Naive thymus-derived CD8-positive, alpha-beta T cell (primary cell): ENCODE results near the gene ITSN1. TPM values are rescaled to one million over a fixed set of nuclear protein-coding genes. Genes with fewer than 3 reads are reported as not detected.

Source experiments
- ATAC-seq, 2 donors: fragments of 150-1000 bp; cut with Tn5 transposase in 1 of 2; sonication (Bioruptor Pico), chemical (Tn5 transposase) in 1 of 2; 1 replicate in 1 of 2; 2 replicates in 1 of 2; pipeline ENCODE4 v1.10.0; 2021; ENCODE audit warnings: mild to moderate bottlenecking in 2 of 2, moderate library complexity in 2 of 2
- POLR2A ChIA-PET: fragments of 350-600 bp; sonication (Branson Sonifier 250); formaldehyde crosslinking; loops from one replicate; lab custom pipeline; 2021; ENCODE audit warnings: antibody characterized with exemption; lab: Charles Lee
- DNase-seq, 10 donors: peaks; one replicate each; pipeline versions ENCODE4 v3.0.0 to v3.0.0-alpha.2; 2020 to 2022
- H3K27ac Mint-ChIP-seq, 10 donors: one replicate each; pipeline ENCODE4 v1.8.0; 2020 to 2022; ENCODE audit warnings: mild to moderate bottlenecking in 10 of 10, mixed read lengths in 10 of 10, moderate library complexity in 4 of 10, inconsistent platforms in 1 of 10
- H3K27me3 Mint-ChIP-seq, 5 donors: one replicate each; pipeline ENCODE4 v1.8.0; 2021 to 2022; ENCODE audit warnings: mixed read lengths in 5 of 5
- H3K36me3 Mint-ChIP-seq, 3 donors: one replicate each; pipeline ENCODE4 v1.8.0; 2020 to 2022; ENCODE audit warnings: mixed read lengths in 3 of 3, mild to moderate bottlenecking in 2 of 3, inconsistent platforms in 1 of 3
- H3K4me1 Mint-ChIP-seq, 4 donors: one replicate each; pipeline ENCODE4 v1.8.0; 2021 to 2022; ENCODE audit warnings: mixed read lengths in 4 of 4
- H3K4me3 Mint-ChIP-seq, 10 donors: one replicate each; pipeline ENCODE4 v1.8.0; 2020 to 2022; ENCODE audit warnings: mild to moderate bottlenecking in 10 of 10, mixed read lengths in 10 of 10, moderate library complexity in 6 of 10, inconsistent platforms in 1 of 10
- H3K9me3 Mint-ChIP-seq, 9 donors: one replicate each; pipeline ENCODE4 v1.8.0; 2020 to 2022; ENCODE audit warnings: mixed read lengths in 9 of 9, mild to moderate bottlenecking in 3 of 9, inconsistent platforms in 1 of 9, moderate library complexity in 1 of 9
- polyA plus RNA-seq, 3 donors: library from polyadenylated mRNA; unstranded; fragments of 300-500 nt; fragmentation: Illumina TruSeq; gene quantifications; one replicate each; pipeline ENCODE4 v1.2.3, GENCODE V29; 2021
- total RNA-seq, 8 experiments: library from RNA in 2 of 8; stranded (reverse) in 2 of 8; gene quantifications; one replicate each; pipeline ENCODE4 v1.2.3 and lab custom pipeline; 2021 to 2026

The ITSN1 gene
- total and polyA plus RNA-seq, 5 experiments from 2014 or later = 0.15 to 4.3 (median 0.88) TPM

DNA sequence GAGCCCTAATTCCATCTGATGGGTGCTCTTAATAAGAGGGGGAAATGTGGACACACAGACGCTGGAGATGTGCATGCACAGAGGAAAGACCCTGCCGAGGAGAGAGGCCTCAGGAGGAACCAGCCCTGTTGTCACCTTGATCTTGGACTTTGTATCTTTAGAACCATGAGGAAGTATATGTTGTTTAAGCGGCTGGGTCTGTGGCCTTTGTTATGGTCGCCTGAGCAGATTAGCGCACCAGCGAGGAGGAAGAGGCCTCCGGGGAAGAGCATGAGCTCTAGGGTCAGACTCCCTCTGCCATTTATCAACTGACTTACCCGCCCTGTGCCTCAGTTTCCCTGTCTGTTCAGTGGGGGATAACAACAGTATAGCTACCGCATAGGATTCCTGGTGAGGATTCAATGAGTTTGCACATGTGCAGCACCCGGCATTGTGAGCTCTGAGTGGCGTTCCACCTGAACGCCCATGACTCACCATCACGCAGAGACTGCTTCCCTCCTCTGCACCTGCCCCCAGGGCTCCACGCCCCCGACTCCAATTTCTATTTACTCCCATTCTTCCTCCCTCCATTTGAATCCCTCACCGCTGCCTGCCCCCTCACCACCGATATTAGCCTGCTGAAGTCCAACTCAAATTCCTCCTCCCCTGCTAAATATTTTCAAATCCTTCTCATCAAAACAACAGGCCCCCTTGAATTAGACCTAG lies 206.1 kb downstream of the ITSN1 start:
- H3K36me3 Mint-ChIP-seq = peaks cover 0 to 5% (median 0%) of the 10 kb centered on the region in 3 donors
- H3K4me1 Mint-ChIP-seq = no peaks in the 10 kb centered on the region
- peaks cover 0 to 3% (median 0%) of the 10 kb centered on the region in 5 donors for H3K27me3 Mint-ChIP-seq
- POLR2A ChIA-PET = no interaction called here
- DNase-seq (no peak), ATAC-seq (no peak)
- no peak overlapping the region for H3K4me3 Mint-ChIP-seq
- H3K9me3 Mint-ChIP-seq = peaks cover 0 to 10% (median 6%) of the 10 kb centered on the region in 9 donors
- peak overlapping the region in 1 of 10 donors; percentile 60 for H3K27ac Mint-ChIP-seq

DNA sequence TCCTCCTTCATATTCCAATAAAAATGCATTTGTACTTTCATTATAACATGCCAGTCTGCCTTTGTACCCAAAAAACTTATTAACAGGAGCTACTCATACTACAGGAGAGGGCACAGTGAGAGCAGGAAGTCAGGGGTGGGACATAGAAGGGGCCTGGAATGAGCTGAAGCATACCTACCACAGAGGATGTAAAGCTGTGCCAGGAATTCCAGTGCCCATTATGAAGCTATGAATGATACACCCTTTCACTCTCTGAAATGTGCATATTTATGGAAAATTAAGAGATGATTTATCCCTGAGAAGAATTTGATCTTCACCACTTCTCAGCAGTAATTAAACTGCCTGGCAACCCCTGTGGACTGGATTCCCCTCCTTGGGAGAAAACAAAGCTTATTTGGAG lies 207.5 kb downstream of the ITSN1 start:
- POLR2A ChIA-PET = no interaction called here
- Mint-ChIP-seq H3K9me3 (peaks cover 0 to 10% (median 6%) of the 10 kb centered on the region in 9 donors), H3K4me1 (no peaks in the 10 kb centered on the region), H3K36me3 (peaks cover 0 to 5% (median 0%) of the 10 kb centered on the region in 3 donors), H3K27ac (peak overlapping the region in 2 of 10 donors; percentile 9 to 53), H3K4me3 (no peak overlapping the region), H3K27me3 (peaks cover 0 to 3% (median 0%) of the 10 kb centered on the region in 5 donors)
- ATAC-seq (no peak), DNase-seq (no peak)

DNA sequence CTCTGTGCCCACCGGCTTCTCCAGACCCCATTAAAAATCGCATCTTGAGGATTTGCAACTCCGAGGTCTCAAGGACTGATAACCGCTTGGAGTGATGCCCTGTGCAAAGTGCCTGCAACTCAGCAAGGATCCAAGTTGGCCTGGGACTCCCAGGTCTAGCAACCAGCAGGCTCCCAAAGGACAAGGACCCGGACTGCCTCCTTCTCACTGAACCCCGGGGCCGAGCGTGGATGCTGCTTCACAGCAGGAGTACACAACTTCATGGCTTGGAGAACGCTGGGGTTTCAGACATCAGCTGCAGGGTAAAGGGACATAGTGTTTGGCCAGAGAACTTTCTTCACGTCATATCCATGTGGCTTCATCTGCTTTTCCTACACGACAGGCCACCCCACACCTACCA lies 208.1 kb downstream of the ITSN1 start:
- Mint-ChIP-seq H3K36me3 (peaks cover 0 to 5% (median 0%) of the 10 kb centered on the region in 3 donors), H3K4me3 (no peak overlapping the region), H3K9me3 (peaks cover 0 to 10% (median 6%) of the 10 kb centered on the region in 9 donors), H3K4me1 (no peaks in the 10 kb centered on the region), H3K27ac (no peak overlapping the region), H3K27me3 (peaks cover 0 to 3% (median 0%) of the 10 kb centered on the region in 5 donors)
- ATAC-seq = no peak
- no peak for DNase-seq
- POLR2A ChIA-PET = no interaction called here

DNA sequence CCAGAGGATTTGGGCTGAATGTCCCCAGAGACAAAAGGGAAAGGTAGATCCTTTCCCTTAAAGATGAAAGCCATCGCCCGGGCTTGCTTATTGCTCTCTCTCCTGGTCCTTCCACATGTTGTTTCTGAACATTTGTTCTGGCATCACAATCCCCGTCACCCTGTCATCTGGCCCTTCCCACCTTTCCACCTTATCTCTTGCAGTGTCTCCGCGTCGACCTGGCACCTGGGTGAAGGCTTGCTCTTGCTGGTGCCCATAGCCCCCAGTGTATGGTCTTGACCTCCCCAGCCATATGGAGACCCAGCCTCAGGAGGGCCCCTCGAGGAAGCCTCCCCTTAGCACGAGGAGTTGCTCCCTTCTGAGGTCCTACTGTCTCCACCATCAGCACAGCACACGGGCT lies 208.7 kb downstream of the ITSN1 start:
- ATAC-seq (no peak), DNase-seq (no peak)
- no peaks in the 10 kb centered on the region for H3K4me1 Mint-ChIP-seq
- H3K27ac Mint-ChIP-seq = no peak overlapping the region
- H3K36me3 Mint-ChIP-seq = peaks cover 0 to 3% (median 0%) of the 10 kb centered on the region in 3 donors
- H3K9me3 Mint-ChIP-seq = peaks cover 0 to 8% (median 5%) of the 10 kb centered on the region in 9 donors
- peaks cover 0 to 3% (median 0%) of the 10 kb centered on the region in 5 donors for H3K27me3 Mint-ChIP-seq
- POLR2A ChIA-PET = no interaction called here
- H3K4me3 Mint-ChIP-seq = no peak overlapping the region

DNA sequence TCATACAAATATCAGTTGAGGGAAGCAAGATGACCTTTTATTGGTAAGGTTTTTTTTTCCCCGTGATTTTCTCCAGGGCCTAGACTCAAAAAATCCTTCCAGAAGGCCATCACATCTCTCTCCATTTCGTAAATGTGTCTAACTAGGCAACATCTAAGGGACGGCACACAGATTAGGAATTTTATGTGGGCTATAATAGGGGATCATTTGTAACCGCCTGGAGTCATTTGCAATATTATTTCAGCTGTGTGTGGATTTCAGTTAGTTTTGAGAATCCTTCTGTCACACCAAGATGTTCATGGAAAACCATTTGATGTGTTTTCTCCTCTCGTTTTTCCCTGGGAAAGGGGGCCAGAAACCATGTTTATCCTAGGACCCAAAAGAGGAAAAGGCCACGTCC lies 210.2 kb downstream of the ITSN1 start:
- no peaks in the 10 kb centered on the region for H3K4me1 Mint-ChIP-seq
- H3K36me3 Mint-ChIP-seq = no peaks in the 10 kb centered on the region
- ATAC-seq = no peak
- H3K27ac Mint-ChIP-seq = no peak overlapping the region
- no peak overlapping the region for H3K4me3 Mint-ChIP-seq
- H3K27me3 Mint-ChIP-seq = peaks cover 0 to 3% (median 0%) of the 10 kb centered on the region in 5 donors
- no peak for DNase-seq
- POLR2A ChIA-PET = no interaction called here
- no peaks in the 10 kb centered on the region for H3K9me3 Mint-ChIP-seq

DNA sequence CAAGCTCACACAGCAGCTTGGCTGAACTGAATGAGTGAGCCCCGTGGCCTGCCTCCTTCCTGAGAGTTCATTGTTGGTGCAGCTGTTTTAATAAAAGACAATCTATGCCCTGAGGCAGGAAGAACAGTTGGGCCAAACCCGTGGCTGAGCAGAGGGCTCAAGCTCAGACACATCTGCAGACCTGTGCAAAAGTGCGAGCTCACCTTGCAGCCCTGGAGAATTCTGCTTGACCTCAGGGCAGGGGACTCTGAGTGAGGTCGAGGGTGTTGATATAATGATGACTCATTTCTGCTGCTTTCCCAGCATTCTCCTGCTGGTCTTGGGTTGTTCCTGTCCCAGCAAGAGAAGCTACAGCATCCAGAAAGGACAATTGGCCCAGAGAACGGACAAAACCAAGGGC lies 212.3 kb downstream of the ITSN1 start:
- no peak for ATAC-seq
- POLR2A ChIA-PET = no interaction called here
- no peak overlapping the region for H3K27ac Mint-ChIP-seq
- DNase-seq = no peak
- no peaks in the 10 kb centered on the region for H3K9me3 Mint-ChIP-seq
- H3K4me1 Mint-ChIP-seq = no peaks in the 10 kb centered on the region
- no peak overlapping the region for H3K4me3 Mint-ChIP-seq
- peaks cover 0 to 3% (median 0%) of the 10 kb centered on the region in 5 donors for H3K27me3 Mint-ChIP-seq
- H3K36me3 Mint-ChIP-seq = no peaks in the 10 kb centered on the region

DNA sequence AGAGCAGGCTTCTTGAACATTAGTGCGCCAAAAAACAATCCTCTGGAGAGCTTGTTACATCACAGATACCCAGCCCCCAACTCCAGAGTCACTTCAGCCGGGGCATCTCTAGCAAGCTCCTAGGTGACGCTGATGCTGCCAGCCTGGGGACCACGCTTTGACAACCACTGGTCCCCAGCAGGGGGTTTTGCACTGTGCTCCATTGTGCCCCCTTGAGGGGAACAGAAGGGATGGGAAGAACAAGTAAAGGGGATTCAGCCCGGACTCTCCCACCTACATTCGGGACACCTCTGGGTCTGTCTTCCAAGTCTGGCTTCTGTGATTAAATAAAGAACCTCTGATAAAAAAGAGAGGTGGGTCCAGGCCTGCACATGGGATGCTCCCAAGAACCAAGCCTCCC lies 212.9 kb downstream of the ITSN1 start:
- Mint-ChIP-seq H3K9me3 (no peaks in the 10 kb centered on the region), H3K36me3 (no peaks in the 10 kb centered on the region), H3K4me1 (no peaks in the 10 kb centered on the region), H3K4me3 (no peak overlapping the region), H3K27me3 (peaks cover 0 to 3% (median 0%) of the 10 kb centered on the region in 5 donors), H3K27ac (no peak overlapping the region)
- ATAC-seq (no peak), DNase-seq (no peak)
- POLR2A ChIA-PET = no interaction called here

DNA sequence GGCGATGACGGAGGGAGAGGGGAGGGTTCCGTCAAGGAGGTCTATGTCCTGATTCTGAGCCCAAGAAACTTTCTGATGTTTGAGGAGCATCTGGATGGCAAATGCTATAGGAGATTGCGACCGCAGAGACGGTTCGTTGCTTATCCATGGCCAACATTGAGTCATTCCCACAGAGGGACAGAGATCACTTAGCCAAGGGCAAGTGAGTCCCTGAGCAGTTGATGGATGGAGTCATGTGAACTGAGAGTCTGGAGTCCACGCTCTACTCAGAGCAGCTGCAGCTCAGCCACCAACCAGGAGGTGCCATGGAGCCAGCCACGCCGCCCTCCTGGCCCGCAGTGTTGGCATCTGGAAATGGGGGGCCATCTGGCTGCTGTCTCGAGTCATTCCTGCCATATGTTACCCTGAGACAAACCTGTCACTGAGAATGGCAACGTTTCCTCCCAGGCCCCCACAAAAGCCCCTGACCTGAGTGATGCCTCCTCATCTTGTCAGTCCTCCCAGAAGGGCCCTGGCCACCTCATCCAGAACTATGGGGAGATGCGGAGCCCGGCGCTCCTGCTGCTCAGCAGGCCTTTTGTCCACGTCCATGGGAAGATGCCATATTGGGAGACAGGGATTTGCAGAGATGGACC lies 214.7 kb downstream of the ITSN1 start:
- Mint-ChIP-seq H3K36me3 (no peaks in the 10 kb centered on the region), H3K4me3 (no peak overlapping the region), H3K27me3 (peaks cover 0 to 3% (median 0%) of the 10 kb centered on the region in 5 donors), H3K9me3 (no peaks in the 10 kb centered on the region), H3K4me1 (no peaks in the 10 kb centered on the region), H3K27ac (no peak overlapping the region)
- no peak for ATAC-seq
- POLR2A ChIA-PET = no interaction called here
- no peak for DNase-seq

DNA sequence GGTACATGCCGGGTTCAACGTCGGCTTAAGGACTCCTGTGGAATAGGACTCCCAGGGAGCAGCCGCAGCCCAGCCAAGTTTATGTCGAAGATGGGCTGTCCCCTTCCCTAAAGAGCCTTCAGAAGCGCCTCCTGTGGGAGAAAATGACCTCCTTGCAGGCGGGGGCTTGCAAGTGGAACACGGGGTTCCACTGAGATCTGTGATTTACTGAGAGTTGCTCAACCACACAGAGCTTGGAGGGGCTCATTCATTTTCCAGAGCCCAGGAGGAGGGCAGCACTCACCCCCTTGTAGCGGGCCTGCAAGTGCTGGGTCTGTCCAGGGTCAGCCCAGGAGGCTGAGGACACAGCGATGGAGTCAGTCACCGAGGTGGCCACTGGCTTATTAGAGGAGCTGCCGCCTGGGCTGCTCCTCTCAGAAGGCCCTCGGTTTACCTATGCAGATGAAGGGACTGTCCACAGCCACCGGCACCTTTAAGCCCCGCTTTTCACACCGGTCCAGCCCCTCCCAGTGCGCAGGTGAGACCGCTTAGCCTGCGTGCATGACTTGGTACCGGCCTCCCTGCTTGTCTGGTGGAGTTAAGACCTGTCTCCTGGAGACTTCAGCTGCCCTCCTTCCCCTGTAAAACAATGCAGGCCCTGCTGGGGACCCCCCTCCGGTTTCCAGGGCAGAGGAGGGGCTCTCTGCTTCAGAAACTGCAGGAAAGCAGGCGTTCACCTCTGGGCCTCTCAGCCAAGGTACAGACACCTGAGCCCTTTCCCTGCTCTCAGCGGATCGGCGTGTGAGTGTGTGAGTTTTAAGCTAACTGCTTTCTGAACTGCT lies 215.8 kb downstream of the ITSN1 start:
- ATAC-seq = no peak
- POLR2A ChIA-PET = no interaction called here
- Mint-ChIP-seq H3K27ac (no peak overlapping the region), H3K27me3 (peaks cover 0 to 3% (median 0%) of the 10 kb centered on the region in 5 donors), H3K4me1 (no peaks in the 10 kb centered on the region), H3K9me3 (no peaks in the 10 kb centered on the region), H3K36me3 (no peaks in the 10 kb centered on the region), H3K4me3 (no peak overlapping the region)
- no peak for DNase-seq

DNA sequence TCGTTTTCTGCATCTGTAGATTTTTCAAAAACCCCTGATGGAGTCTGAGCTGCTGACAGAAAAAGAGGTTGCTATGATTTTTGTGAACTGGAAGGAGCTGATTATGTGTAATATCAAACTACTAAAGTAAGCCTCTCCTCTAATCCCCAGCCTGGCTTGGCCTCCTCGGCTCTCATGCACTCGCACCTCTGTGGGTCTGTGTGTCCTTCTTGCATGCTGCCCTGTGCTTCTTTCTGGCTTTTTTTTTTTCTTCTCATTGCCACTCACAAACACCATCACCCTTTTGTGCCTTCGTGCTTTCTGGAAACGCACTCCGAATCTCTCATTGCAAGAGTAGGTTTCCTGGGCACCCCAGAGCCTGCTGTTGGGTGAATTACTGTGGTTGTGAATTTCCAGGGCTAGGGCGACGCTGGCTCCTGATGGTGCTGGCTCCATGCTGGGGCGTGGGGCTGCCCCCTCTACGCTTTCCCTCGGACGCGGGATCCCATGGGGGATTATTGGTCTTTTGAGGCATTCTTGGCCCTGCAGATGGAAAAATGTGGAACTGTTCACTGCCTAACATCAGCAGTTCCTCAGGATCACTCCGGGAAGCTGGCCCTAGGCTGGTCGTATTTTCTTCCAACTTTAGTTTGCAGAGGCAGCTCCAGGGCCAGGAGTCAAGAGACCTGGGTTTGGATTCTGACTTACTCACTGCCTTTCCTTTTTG lies 216.5 kb downstream of the ITSN1 start:
- Mint-ChIP-seq H3K4me1 (no peaks in the 10 kb centered on the region), H3K4me3 (no peak overlapping the region), H3K27me3 (peaks cover 0 to 2% (median 0%) of the 10 kb centered on the region in 5 donors), H3K9me3 (no peaks in the 10 kb centered on the region), H3K27ac (no peak overlapping the region), H3K36me3 (no peaks in the 10 kb centered on the region)
- DNase-seq = no peak
- POLR2A ChIA-PET = no interaction called here
- no peak for ATAC-seq

DNA sequence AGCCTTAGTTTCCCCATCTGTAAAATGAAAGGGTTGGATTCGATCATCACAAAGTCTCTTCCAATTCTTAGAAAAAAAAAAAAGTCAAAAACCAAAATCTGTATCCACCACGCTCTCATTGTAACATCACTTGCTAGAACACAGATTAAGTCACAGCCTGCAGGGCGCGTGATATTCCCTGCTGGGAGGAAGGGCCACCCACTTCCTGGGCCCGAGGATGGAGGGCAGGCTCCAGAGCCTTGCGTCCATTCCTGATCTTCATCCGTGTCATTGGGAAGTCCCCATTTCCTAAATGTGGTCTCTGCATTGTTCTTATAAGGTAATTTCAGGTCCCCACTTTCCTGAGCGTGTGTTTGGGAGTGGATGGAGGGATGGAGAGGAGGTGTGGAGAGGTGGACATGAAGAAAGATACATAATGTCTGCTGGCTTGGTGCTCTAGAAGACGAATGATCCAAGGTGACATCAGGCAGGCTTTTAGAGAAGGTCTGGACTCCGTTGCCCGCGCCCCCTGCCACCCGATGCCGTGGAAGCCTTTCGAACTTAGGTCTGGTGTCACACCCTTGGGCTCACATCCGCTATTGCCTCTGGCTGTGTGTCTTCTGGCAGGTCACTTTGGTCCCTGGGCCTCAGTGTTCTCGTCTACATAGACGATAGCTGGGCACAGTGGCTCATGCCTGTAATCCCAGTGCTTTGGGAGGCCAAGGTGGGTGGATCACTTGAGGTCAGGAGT lies 217.2 kb downstream of the ITSN1 start:
- ATAC-seq (no peak), DNase-seq (no peak)
- peaks cover 0 to 2% (median 0%) of the 10 kb centered on the region in 5 donors for H3K27me3 Mint-ChIP-seq
- H3K4me3 Mint-ChIP-seq = no peak overlapping the region
- no peaks in the 10 kb centered on the region for H3K36me3 Mint-ChIP-seq
- POLR2A ChIA-PET = no interaction called here
- no peaks in the 10 kb centered on the region for H3K4me1 Mint-ChIP-seq
- no peaks in the 10 kb centered on the region for H3K9me3 Mint-ChIP-seq
- no peak overlapping the region for H3K27ac Mint-ChIP-seq

DNA sequence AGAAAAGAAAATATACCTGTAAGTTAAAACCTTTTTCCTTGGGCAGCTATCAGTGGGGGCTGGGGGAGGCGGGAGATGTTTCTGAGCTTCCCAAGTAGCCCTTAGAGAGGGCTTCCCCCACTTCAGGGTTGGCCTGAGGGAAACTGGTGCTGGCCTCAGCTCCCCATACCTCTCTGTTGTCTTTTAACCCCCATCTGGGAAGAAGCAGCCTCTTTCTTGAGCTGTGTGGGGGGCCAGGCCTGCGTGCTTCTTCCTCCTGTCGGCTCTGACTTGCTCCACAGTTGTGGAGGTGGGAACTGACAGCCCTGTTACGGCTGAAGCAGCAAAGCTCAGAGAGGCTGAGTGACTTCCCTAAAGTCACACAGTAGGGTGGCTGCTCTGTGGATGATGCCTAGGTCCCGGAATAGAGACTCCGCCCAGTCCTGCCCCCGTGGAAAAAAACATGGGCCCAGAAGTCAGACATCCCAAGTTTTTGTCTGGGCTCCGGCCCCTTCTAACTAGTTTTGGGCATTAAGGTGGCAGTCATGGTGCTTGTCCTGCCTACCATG lies 218.1 kb downstream of the ITSN1 start:
- no peaks in the 10 kb centered on the region for H3K4me1 Mint-ChIP-seq
- no peak overlapping the region for H3K27ac Mint-ChIP-seq
- H3K9me3 Mint-ChIP-seq = no peaks in the 10 kb centered on the region
- no peak overlapping the region for H3K4me3 Mint-ChIP-seq
- peaks cover 0 to 2% (median 0%) of the 10 kb centered on the region in 5 donors for H3K27me3 Mint-ChIP-seq
- H3K36me3 Mint-ChIP-seq = no peaks in the 10 kb centered on the region
- ATAC-seq = no peak
- DNase-seq = no peak
- POLR2A ChIA-PET = no interaction called here
